ENCODE results near the gene VRK3.

The VRK3 gene

GRCh38 chr19:49929611-49930482, 95.3 kb downstream of the VRK3 start:
- DNase-seq: peak; percentile 81

DNA sequence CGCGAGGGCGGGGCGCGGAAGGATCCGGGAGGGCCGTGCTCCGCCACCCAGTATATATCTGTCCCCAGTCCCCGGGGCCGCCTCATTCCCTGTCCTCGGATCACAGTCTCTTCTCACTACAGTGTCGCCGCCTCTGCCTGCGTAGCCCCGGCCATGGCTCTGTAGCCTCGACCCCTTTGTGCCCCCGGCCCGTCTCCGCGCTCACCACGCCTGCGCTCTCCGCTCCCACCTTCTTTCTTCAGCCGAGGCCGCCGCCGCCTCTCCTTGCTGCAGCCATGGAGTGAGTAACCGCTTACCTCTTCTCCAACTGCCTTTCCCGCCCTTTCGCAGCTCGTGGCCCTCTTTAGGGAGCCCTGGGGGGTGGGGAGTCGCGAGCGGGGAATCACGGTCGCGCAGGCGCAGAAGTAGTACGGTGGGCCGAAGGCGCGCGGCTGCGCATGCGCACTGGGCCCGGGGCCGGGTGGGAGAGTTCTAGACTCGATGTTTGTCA, 96.0 kb downstream of the VRK3 start, which contains the start of the genes ATF5 and NUP62:
Gene ATF5 (plus strand): TSS at position 85 of the 490 bp plus-strand sequence. CDS start 1,646 bp downstream, outside the sequence.
Gene NUP62 (minus strand): TSS at position 384 of the 490 bp plus-strand sequence. CDS start 19,697 bp downstream, outside the sequence.
- DNase-seq: peak; percentile 63

DNA sequence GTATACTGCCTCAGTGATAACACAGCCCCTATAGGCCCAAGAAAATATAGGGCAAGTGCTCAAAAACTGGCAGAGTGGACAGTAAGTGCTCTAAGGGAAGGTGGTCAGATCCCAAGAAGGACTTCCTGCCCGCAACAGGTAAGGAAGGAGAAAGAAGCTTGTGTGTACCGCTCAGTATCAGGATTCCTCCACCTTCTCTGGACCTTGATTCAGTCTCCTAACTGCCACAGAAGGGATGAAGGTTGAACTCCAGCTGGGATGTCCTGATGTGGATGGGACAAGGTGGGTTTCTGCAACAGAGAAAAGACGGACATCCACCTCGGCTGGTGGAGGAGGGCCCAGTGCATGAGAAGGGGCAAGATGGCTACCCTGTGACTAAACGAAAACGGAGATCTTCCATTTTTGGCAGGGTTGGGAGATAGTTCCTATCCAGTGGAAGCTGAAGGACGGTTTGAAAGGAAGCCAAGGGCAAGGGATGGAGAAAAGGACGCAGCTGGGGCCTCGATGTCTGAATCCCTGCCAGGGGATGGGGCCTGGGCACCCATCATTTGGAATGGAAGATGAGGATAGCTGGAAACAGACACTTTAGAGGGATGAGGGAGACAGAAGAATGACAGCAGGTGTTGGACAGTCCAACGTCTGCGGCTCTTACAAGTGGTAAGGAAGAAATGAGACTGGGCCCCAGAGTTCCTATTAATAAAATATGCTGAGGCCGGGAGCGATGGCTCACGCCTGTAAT, 97.5 kb downstream of the VRK3 start:
- no peak for DNase-seq

- DNase-seq: no peak
These were observed 98.7 kb downstream of the VRK3 start for GRCh38 chr19:49926515-49926914.

Measured in NCI-H2107 (cell line).